Activated T-cell treated with anti-CD3 and anti-CD28 coated beads, Interleukin-2, amount 50 U/mL, for 24 hours (primary cell): ENCODE measurements around the gene SYNJ1.

Experiments used
- DNase-seq: peaks from one replicate; pipeline ENCODE4 v3.0.0-alpha.2; 2020
- H3K27ac Mint-ChIP-seq: 2 replicates; pipeline ENCODE4 v1.8.0; 2020; ENCODE audit warnings: mild to moderate bottlenecking, mixed read lengths
- H3K27me3 Mint-ChIP-seq: 2 replicates; pipeline ENCODE4 v1.8.0; 2020; ENCODE audit warnings: mixed read lengths
- H3K36me3 Mint-ChIP-seq: 2 replicates; pipeline ENCODE4 v1.8.0; 2020; ENCODE audit warnings: low read depth, mixed read lengths
- H3K4me1 Mint-ChIP-seq: 2 replicates; pipeline ENCODE4 v1.8.0; 2020; ENCODE audit warnings: low read depth, mixed read lengths
- H3K4me3 Mint-ChIP-seq: 2 replicates; pipeline ENCODE4 v1.8.0; 2020; ENCODE audit warnings: mild to moderate bottlenecking, moderate library complexity, mixed read lengths
- H3K9me3 Mint-ChIP-seq: 2 replicates; pipeline ENCODE4 v1.8.0; 2020; ENCODE audit warnings: mixed read lengths

SYNJ1 gene

GRCh38 chr21:32603131-32603530 is 124.7 kb downstream of the SYNJ1 start:
- Mint-ChIP-seq H3K4me3 (no peak overlapping the region), H3K27me3 (no peaks in the 10 kb centered on the region), H3K4me1 (no peaks in the 10 kb centered on the region), H3K27ac (no peak overlapping the region), H3K9me3 (no peaks in the 10 kb centered on the region), H3K36me3 (peaks cover 92% of the 10 kb centered on the region)
- DNase-seq: no peak

DNA sequence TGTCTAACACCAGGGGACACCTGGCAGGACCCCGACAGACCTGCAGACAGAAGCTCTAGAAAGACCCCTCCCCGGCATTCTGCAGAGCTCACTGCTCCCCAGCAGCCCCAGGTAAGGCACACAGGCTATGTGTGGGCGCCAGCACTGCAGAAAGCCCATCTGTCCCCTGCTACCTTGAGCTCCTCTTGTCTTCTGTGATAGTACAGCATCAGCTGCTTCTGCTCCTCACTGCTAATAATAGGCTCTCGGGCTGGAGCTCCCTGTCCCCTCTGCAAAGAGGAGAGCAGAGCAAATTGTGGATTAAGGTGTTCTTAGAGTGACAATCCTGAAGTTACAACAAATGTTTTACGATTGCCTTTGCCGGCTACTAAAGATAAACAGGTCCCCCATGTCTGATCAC is 125.7 kb downstream of the SYNJ1 start:
- Mint-ChIP-seq H3K27ac (no peak overlapping the region), H3K9me3 (no peaks in the 10 kb centered on the region), H3K27me3 (no peaks in the 10 kb centered on the region), H3K36me3 (peaks cover 82% of the 10 kb centered on the region), H3K4me1 (no peaks in the 10 kb centered on the region), H3K4me3 (no peak overlapping the region)
- DNase-seq: no peak

GRCh38 chr21:32599526-32599925 is 128.3 kb downstream of the SYNJ1 start:
- H3K9me3 Mint-ChIP-seq: no peaks in the 10 kb centered on the region
- H3K36me3 Mint-ChIP-seq: peaks cover 58% of the 10 kb centered on the region
- H3K27me3 Mint-ChIP-seq: no peaks in the 10 kb centered on the region
- H3K27ac Mint-ChIP-seq: no peak overlapping the region
- no peak overlapping the region for H3K4me3 Mint-ChIP-seq
- no peak for DNase-seq
- peaks cover 5% of the 10 kb centered on the region for H3K4me1 Mint-ChIP-seq

DNA sequence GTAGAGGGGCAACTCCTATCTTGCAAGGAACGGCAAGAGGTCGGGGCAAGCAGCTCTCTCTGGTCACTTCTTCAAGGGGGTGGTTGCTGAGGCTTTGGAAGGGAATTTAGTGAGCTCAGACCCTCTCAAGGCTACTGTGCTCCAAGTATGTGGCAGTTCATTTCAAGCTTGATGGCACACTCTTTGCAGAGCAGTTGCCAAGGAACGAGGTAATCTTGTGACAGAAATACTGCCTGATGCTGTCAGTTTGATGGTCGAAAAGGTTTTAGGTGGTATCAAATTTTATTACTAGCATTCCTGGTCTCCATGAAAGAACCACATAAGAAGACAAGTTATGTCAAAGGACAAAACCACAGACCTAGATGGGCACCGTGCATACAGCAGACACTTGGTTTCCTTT is 128.7 kb downstream of the SYNJ1 start:
- no peak overlapping the region for H3K27ac Mint-ChIP-seq

GRCh38 chr21:32597205-32597604 is 130.6 kb downstream of the SYNJ1 start:
- Mint-ChIP-seq H3K9me3 (no peaks in the 10 kb centered on the region), H3K4me1 (peaks cover 5% of the 10 kb centered on the region), H3K4me3 (no peak overlapping the region), H3K27ac (no peak overlapping the region), H3K36me3 (peaks cover 35% of the 10 kb centered on the region), H3K27me3 (no peaks in the 10 kb centered on the region)
- DNase-seq: no peak

More for the DNA sequence above, 128.7 kb downstream of the SYNJ1 start:
- no peak overlapping the region for H3K4me3 Mint-ChIP-seq
- peaks cover 5% of the 10 kb centered on the region for H3K4me1 Mint-ChIP-seq
- no peak for DNase-seq
- peaks cover 54% of the 10 kb centered on the region for H3K36me3 Mint-ChIP-seq
- H3K27me3 Mint-ChIP-seq: no peaks in the 10 kb centered on the region
- no peaks in the 10 kb centered on the region for H3K9me3 Mint-ChIP-seq

- no peak for DNase-seq
- H3K27ac Mint-ChIP-seq: no peak overlapping the region
- H3K27me3 Mint-ChIP-seq: no peaks in the 10 kb centered on the region
- H3K36me3 Mint-ChIP-seq: peaks cover 23% of the 10 kb centered on the region
- H3K4me1 Mint-ChIP-seq: peaks cover 5% of the 10 kb centered on the region
- no peaks in the 10 kb centered on the region for H3K9me3 Mint-ChIP-seq
- H3K4me3 Mint-ChIP-seq: no peak overlapping the region
Measured at GRCh38 chr21:32595431-32595830, 132.4 kb downstream of the SYNJ1 start.

GRCh38 chr21:32593690-32594089 is 134.1 kb downstream of the SYNJ1 start:
- Mint-ChIP-seq H3K36me3 (peaks cover 6% of the 10 kb centered on the region), H3K27ac (no peak overlapping the region), H3K27me3 (no peaks in the 10 kb centered on the region), H3K4me1 (peaks cover 5% of the 10 kb centered on the region), H3K9me3 (no peaks in the 10 kb centered on the region), H3K4me3 (no peak overlapping the region)
- no peak for DNase-seq

DNA sequence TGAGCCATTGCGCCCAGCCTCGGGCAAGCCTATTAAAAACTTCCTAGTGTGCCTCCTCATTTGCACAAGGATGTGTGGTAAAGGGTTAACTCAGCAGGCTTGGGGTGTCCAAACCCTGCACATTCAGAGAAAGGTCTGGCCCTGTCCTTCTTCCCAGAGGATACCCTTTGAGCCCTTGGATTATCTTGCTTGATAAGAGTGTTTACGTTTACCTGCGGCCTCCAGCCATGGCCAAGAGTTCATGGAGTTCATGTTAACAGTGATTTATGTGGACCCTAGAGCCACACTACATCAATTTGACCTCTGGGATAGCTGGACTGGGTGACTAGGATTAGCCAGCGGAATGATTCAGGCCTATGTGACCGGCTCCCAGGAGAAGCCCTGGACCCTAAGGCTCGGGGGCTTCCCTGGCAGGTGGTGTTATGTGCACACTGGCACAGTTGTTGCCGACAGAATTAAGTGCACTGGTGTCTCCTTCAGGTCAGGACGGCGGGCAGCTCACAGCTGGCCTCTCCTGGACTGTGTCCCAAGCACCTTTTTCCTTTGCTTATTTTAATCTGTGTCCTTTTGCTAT is 134.8 kb downstream of the SYNJ1 start:
- DNase-seq: no peak
- Mint-ChIP-seq H3K27me3 (no peaks in the 10 kb centered on the region), H3K4me1 (peaks cover 5% of the 10 kb centered on the region), H3K27ac (no peak overlapping the region), H3K36me3 (peaks cover 2% of the 10 kb centered on the region), H3K9me3 (no peaks in the 10 kb centered on the region), H3K4me3 (no peak overlapping the region)

GRCh38 chr21:32590130-32590529 is 137.7 kb downstream of the SYNJ1 start:
- Mint-ChIP-seq H3K4me1 (no peaks in the 10 kb centered on the region), H3K36me3 (no peaks in the 10 kb centered on the region), H3K27me3 (no peaks in the 10 kb centered on the region), H3K4me3 (no peak overlapping the region), H3K27ac (no peak overlapping the region), H3K9me3 (no peaks in the 10 kb centered on the region)
- no peak for DNase-seq

GRCh38 chr21:32587651-32588050 is 140.2 kb downstream of the SYNJ1 start:
- H3K4me1 Mint-ChIP-seq: no peaks in the 10 kb centered on the region
- H3K27me3 Mint-ChIP-seq: no peaks in the 10 kb centered on the region
- no peaks in the 10 kb centered on the region for H3K9me3 Mint-ChIP-seq
- no peaks in the 10 kb centered on the region for H3K36me3 Mint-ChIP-seq
- no peak overlapping the region for H3K27ac Mint-ChIP-seq
- no peak overlapping the region for H3K4me3 Mint-ChIP-seq
- no peak for DNase-seq

GRCh38 chr21:32587120-32587519 is 140.7 kb downstream of the SYNJ1 start:
- no peak overlapping the region for H3K4me3 Mint-ChIP-seq
- no peak for DNase-seq
- H3K36me3 Mint-ChIP-seq: no peaks in the 10 kb centered on the region

GRCh38 chr21:32585970-32586369 is 141.8 kb downstream of the SYNJ1 start:
- Mint-ChIP-seq H3K4me3 (no peak overlapping the region), H3K27me3 (no peaks in the 10 kb centered on the region), H3K27ac (no peak overlapping the region), H3K9me3 (no peaks in the 10 kb centered on the region), H3K36me3 (no peaks in the 10 kb centered on the region), H3K4me1 (no peaks in the 10 kb centered on the region)
- DNase-seq: no peak

More at GRCh38 chr21:32587120-32587519, 140.7 kb downstream of the SYNJ1 start:
- Mint-ChIP-seq H3K4me1 (no peaks in the 10 kb centered on the region), H3K27ac (no peak overlapping the region), H3K27me3 (no peaks in the 10 kb centered on the region), H3K9me3 (no peaks in the 10 kb centered on the region)

DNA sequence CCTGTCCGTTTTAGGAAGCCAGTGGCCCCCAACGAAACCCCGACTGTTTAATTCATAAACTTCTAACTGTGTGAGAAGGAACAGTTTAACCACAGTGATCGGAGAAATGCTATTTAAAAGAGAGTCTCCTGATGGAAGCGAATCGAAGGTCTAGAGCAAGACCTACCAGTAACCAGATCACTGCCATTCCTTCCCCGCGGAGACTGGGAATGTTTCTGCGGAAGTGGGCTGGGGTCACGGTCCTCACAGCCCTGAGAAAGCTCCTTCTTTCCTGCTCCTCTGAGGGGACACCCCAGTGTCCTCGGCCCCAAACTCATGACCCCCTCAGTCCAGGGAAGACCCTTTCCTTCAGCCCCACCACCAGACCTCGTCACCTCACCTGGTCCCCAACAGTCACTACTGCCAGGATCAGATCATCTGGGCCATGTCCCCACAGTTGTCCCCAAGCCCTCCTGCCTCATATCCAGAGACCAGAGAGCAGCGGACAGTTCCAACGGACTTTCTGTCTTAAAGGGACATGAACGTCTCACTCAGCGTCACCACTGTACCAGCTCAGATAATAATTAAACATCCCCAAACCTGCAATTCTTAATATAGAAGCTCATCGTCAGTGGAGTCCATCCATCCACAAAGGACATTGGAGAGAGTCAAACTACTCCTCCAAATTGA is 142.6 kb downstream of the SYNJ1 start, which contains the start of gene TCP10L:
TSS of gene TCP10L (minus strand) at position 482 of the 669 bp plus-strand sequence. CDS start 1,219 bp downstream, outside the sequence.
- Mint-ChIP-seq H3K36me3 (no peaks in the 10 kb centered on the region), H3K4me1 (no peaks in the 10 kb centered on the region), H3K4me3 (no peak within 1 kb of the TSS), H3K27me3 (no peaks in the 10 kb centered on the region), H3K9me3 (no peaks in the 10 kb centered on the region), H3K27ac (no peak within 1 kb of the TSS)
- no peak for DNase-seq

DNA sequence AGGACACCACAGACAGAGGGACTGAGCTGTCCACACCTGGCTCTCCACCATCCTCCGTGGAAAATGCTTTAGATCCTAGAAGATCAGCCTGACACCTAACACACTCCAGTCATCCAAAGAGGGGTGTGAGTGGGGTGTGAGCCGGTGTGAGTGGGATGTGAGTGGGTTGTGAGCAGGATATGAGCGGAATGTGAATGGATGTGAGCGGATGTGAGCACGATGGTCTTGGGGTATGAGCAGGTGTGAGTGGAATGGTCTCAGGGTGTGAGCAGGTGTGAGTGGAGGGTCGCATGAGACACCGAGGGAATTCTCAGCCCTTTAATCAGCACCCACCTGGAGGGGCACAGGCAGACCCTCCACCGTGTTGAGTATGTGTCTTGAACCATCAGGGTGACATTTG is 143.3 kb downstream of the SYNJ1 start:
- no peak for DNase-seq
- Mint-ChIP-seq H3K4me1 (no peaks in the 10 kb centered on the region), H3K9me3 (no peaks in the 10 kb centered on the region), H3K27ac (no peak overlapping the region), H3K27me3 (no peaks in the 10 kb centered on the region), H3K4me3 (no peak overlapping the region), H3K36me3 (no peaks in the 10 kb centered on the region)

GRCh38 chr21:32581732-32582131 is 146.1 kb downstream of the SYNJ1 start:
- no peaks in the 10 kb centered on the region for H3K4me1 Mint-ChIP-seq
- H3K4me3 Mint-ChIP-seq: no peak overlapping the region
- no peak overlapping the region for H3K27ac Mint-ChIP-seq
- no peak for DNase-seq
- no peaks in the 10 kb centered on the region for H3K36me3 Mint-ChIP-seq
- no peaks in the 10 kb centered on the region for H3K27me3 Mint-ChIP-seq
- no peaks in the 10 kb centered on the region for H3K9me3 Mint-ChIP-seq
